NCI-H1436 treated with DMSO at 0.1 percent for 48 hours (cell line): ENCODE results near the gene DUSP28.
"Not testable (repeated sequence)": the region's sequence is repeated elsewhere in the genome, so short reads cannot be mapped to it uniquely, and the experiment has no call there.

ENCODE experiments used
- DNase-seq: peaks from one replicate; lab custom pipeline; 2025; lab: John Stamatoyannopoulos, UW

Gene DUSP28, protein sequence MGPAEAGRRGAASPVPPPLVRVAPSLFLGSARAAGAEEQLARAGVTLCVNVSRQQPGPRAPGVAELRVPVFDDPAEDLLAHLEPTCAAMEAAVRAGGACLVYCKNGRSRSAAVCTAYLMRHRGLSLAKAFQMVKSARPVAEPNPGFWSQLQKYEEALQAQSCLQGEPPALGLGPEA

DNA sequence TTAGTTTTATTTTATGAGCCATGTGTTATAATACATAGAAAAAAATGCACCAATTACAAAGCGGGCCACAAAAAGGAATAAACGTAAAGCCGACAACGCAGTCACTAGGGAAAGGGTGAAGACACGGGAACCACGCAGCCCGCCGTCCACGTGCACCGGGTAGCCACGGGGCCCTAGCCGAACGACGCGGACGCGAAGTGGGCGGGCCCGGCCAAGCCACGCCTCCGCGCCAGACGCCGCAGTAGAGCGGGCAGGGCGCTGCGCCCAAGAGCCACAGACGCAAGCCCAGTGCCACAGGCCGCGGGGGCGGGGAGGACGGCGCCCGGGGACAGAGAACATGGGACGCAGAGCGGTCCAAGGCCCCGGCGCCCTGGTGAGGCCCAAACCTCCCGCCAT is at the start of gene DUSP28:
DUSP28 (plus strand) TSS at position 274 of the 396 bp plus-strand sequence. CDS start 328 bp downstream, outside the sequence.
- DNase-seq: no peak

DNA sequence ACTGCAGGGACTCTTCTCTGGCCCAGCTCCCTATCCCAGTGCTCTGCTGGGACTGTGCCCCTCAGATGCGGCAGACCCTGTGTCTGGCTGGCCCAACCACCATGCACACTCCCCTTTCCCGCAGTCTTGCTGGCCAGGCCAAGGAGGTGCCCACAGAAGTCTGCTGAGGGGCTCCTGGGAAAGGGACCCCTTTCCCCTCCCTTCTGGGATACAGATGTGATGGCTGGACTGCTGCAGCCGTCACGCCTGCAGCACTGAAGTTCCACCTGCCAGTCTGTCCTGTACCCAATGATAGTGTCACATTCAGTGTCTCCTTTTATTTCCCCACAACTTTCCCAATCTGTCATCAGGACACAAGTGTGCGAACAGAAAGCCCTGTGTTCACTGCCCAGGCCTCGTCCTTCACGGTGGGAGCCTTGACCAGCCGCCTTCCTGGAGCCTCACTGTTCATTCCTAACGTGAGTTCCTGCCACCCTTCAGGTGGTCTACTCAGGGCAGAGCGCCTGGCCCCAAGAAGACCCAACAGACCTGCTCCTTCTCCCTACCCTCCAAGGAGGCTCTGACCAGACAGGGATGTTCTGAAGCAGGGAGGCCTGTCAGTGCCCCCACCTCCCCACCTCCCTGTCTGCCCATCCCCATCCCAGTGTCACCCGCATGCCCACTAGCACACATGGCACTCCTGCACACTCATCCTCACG is 49.5 kb upstream of the DUSP28 start:
- DNase-seq: no peak

DNA sequence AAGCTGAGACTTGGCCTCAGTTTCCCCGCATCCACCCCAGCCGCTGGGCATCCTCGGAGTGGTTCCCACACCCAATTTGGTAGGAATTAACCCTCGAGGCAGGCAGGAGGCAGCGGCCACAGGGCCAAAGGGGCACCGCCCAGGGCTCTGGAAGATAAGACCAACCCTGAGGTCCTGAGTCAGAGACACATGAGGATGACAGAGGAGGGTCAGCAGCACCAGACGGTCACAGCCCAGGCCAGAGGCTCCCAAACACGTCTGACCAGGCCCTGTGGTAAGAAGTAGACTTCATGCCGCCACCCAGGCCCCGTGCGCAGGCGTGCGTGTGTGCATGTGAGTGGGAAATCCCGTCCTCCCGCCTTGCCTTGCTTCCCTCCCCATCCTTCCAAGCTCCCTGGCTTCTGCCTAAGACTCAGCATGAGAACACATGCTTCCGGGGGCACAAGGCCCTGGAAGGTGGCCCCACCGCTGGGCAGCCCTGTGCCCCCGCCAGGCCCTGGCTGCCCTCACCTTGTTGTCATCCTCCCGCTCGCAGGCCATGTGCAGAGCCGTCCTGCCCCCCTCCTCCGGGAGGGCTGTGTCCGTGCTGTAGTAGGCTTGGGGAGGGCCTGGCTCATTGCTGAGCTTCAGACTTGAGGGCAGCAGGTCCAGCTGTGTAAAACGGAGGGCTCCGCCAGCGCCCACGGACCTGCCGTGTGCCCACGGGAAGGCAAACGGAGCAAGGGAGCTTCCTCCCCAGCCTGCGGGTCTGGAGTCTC is 48.6 kb upstream of the DUSP28 start:
- DNase-seq: no peak

DNA sequence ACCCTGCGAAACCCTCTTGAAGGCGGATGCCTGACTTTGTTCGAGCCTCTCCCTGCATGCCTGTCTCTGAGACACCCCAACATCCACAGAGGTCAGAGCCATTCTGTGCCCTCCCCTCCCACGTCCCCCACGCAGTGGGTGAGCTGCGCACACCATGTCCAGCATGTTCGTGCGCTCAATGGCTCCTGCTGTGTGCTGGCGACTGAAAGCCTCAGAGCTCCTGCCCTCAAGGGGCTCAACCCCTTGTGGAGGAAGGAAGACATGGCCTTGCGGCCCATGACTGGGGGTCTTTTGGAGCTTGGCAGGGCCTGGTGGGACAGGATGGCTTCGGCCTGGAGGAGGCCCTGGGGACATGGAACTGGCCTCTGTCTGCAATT is 48.1 kb upstream of the DUSP28 start:
- no peak for DNase-seq

DNA sequence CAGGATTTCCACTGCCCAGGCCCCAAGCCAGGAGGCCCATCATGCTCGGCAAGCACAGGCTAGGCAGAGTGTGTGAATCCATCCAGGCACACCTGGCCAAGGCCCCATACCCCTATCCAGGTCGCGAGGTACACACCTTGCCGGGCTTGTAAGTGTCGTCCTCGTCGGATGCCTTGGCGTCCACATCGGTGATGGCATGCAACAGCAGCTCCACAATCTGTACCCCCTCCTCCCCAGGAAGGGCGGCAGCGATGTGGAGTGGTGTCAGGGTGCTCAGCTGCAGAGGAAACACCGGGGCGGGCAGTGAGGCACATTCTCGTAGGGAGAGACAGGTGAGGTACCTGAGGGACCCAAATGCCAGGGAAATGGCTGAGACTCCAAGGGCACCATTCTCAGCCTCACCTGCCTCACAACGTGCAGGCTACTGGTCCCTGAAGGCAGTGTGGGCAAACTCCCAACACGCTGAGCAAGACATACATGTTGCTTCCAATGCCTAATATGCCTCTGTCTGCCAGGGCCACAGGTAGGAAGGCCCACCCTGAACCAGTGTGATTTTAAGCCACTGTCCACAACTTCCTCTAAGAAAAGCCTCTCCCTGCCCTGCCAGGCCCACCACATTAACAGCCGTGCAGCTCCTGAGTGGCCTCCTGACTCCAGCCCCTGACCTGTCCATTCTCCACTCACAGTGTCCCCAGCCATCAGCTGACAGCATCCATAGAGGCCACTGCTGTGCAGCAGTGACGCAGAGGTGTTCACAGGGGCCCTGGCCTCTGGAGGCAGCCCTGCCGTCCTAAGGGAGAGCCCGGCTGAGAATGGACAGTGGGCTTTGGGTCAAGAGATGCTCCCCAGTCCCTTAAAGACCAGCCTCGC is 47.3 kb upstream of the DUSP28 start:
- no peak for DNase-seq

DNA sequence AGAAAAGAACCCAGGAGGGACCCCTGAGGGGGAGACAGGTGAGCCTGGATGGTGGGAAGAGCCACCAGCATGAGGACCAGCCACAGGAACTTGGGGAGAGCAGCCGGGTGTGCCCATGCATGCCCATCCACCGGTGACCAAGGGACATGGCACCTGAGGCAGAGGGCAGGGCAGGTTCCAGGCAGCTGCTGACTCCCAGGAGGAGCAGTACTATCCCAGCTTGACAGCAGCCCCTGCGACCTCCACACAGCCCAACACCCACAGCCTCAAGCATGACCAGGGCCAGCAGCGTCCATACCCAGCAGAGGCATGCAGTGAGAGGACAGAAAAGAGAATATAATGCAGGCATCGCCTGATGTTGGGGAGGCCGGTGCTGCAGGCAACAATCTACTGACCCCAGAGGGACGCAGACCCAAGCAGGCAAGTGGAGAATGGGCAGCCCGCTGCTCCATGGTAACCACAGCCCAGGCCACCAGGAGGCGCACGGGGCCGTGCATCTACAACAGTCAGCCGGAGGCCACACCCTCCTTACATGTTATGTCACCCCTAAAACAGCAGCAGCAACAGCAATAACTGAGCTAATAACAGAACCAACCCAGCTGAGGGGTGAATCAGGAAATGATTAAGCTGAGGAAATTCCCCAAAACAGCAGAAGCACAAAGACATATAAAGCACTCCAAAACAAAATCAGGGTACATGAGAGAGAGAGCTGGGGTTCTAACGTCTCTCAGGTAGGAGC is 46.4 kb upstream of the DUSP28 start:
- no peak for DNase-seq

DNA sequence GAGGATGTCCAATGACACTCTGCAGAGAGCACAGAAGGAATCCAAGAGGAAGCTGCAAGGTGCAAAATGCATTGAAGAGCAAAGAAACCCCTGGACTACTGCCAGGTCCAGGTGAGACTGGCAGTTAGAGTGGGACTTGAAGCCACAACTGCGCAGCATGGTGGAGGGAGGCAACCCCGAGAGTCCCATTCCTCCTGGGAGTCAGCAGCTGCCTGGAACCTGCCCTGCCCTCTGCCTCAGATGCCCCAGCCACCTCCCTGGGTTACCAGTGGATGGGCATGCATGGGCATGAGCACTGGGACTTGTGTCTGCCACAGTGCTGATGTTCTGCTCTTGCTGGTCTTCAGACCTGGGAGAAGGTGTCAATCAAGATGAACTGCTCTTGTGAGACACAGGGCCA is 45.5 kb upstream of the DUSP28 start:
- no peak for DNase-seq

DNA sequence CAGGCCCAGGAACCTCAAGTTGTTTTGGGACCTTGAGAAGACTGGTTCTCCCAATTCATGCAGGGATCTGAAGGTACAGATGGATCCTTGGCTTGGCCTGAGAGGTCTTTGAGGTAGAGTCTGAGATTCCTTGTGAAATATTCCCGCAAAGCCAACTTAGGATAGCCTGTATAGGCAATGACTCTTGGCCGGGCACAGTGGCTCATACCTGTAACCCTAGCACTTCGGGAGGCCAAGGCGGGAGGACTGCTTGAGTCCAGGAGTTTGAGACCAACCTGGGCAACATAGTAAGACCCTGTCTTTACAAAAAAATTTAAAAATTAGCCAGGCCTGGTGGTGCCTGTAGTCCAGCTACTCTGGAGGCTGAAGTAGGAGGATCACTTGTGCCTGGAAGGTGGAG is 42.8 kb upstream of the DUSP28 start:
- DNase-seq: no peak

DNA sequence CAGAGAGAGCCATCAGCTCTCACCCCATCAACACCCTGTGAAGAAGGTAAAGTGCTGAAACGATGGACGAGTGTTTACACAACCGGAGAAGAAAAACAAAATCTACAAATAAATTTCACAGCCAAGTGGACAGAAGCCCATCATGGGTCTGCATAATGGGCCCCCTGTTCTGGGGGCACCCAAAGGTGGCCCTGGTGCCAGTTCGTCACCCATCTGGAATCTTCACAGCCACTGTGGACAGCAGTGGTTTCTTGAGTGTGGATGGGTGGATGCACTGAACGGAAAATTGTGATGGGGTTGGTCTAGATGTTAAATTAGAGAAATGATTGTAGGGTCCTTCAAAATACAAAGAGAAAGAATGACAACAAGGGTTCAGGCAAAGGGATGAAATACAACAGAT is 41.2 kb upstream of the DUSP28 start:
- no peak for DNase-seq

DNA sequence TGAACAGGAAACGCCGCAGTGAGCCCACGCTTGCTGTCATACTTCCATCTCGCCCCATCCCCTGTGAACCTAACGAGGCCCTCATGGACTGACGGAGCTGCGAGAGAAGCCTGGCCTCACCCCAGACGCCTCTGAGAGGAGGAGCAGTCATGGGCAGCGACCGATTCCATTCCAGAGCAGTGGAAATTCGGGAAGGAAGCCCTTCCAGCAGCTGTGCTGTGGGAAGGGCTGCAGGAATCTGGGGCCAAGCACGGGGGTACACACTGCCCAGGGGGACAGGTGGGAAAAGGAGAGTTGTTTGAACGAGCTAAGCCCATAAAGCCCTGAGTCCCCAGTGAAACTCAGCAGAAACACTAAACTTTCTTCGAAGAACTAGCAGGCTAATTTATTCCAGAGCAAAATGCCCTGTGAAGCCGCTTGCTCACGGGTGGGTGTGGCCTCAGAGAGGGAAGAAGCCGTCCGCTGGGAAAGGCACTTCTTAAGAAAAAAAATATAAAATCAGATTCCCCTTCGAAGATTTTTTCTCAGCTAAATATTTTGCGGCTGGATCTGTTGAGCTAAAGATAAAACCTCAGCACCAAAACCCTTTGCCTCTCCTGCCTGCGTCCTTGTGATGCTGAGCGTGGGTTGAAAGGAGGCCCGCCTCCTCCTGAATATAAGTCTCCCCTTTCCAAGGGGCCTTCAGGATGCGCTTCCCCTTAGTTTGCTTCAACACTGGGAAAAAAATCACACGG is 40.6 kb upstream of the DUSP28 start:
- no peak for DNase-seq

DNA sequence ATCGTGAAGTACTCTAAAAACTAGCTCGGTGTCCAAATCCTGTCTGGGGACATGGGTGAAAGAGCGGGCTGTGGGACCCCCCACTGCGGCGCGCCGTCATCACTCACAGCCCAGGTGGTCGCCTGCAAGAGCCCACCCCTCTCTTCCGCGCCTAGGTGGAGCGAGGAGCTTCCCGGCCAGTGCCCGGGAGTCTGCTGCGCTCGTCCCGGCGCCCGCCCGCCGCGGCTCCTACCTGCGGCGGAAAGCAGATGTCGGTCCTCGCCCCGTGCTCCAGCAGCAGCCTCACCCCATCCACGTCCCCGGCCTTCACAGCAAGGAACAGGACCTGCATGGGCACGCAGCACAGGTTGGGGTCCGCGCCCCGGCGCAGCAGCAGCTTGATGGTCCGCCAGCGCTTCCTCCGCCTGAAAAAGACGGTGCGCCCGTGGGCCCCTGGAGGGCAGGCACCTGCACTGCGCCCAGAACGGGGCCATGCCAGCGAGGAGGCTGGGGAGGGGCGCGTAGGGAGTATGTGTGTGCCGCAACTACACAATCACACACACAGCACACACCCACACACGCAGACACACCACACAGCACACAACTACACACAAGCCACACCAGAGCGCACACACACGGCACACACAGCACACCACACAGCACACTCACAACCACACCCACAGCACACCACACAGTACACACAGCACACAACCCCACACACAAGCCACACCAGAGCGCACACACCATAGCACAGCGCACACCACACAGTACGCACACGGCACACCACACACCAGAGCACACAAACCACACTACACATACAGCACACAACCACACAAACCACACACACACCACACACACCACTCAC is 39.8 kb upstream of the DUSP28 start:
- DNase-seq: no peak

DNA sequence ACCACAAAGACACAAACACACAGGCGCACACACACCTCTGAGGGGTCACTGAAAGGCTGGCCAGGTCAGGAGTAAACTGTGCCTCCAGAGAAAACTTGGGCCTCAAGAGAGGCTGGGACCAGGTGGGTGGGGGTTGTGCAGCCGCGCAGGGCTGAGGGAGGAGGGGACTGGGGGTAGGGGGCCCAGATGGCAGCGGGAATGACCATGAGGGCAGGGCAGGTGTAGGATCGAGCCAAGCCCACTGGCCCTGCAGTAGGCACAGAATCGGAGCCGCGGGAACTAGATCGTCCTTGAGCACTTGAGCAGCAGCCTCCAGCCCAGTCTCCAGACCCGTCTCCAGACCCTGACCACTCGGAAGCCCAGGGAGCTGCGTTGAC is 39.2 kb upstream of the DUSP28 start:
- no peak for DNase-seq

DNA sequence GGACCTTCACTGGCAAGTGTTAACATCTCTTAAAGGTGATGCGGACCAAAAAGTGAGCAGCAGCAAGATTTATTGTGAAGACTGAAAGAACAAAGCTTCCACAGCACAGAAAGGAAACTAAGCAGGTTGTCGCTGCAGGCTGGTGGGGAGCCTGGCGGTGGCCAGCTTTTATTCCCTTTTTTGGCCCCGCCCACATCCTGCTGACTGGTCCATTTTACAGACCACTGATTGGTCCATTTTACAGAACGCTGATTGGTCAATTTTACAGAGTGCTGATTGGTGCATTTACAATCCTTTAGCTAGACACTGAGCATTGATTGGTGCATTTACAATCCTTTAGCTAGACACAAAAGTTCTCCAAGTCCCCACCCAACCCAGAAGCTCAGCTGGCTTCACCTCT is 38.3 kb upstream of the DUSP28 start:
- not testable (repeated sequence) for DNase-seq

DNA sequence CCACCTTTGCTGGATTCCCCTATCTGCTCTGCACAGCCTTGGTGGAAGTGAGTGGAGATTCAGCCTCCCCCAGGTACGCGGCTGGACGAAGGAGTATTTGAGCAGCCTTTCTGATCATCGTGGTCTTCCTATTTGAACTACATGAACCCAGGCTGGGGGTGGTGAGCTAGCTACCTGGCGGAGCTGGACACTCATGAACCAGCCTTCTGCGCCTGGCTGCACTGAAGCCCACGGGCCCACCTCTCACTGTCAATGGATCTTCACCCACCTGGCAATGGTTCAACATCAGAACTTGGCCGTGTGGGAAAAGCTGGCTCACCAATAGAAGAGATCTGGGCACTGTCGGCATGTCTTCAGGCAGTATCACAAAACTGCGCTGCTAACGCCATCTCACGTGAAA is 37.8 kb upstream of the DUSP28 start:
- DNase-seq: no peak

DNA sequence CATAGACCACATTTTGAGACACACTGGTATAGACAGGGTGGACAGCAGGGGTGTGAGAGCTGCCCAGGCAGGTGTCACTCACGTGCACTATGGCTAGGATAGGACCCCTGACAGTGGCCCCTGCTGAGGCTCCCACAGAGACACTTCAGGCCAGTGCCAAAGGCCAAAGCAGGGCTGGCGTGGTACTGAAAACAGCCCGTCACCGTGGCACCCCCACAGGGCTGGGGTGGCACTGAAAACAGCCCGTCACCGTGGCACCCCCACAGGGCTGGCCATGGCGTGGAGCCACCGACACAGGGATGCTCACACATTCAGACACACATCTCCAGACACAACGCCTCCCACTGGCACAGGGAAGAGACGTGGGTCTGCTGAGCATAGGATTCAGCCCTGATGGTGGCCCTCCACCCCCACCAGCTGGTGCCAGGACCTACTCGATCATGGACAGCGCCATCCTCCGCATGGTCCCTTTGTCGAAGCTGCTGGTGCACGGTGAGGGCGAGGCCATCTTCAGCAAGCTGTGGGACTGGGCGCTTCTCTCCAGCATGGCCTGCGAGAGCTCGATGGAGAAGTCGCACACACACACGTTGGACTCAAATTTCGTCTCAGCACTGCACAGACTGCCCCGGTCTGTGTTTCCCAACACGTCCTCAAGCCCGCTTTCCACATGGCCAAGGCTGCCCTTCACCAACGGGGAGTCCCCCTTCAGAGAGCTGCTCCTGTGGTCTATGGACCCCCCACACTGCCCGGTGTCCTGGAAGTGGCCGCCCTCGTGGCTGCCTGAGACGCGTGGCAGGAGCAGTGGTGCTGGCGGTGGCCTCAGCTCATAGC is 36.5 kb upstream of the DUSP28 start:
- no peak for DNase-seq

DNA sequence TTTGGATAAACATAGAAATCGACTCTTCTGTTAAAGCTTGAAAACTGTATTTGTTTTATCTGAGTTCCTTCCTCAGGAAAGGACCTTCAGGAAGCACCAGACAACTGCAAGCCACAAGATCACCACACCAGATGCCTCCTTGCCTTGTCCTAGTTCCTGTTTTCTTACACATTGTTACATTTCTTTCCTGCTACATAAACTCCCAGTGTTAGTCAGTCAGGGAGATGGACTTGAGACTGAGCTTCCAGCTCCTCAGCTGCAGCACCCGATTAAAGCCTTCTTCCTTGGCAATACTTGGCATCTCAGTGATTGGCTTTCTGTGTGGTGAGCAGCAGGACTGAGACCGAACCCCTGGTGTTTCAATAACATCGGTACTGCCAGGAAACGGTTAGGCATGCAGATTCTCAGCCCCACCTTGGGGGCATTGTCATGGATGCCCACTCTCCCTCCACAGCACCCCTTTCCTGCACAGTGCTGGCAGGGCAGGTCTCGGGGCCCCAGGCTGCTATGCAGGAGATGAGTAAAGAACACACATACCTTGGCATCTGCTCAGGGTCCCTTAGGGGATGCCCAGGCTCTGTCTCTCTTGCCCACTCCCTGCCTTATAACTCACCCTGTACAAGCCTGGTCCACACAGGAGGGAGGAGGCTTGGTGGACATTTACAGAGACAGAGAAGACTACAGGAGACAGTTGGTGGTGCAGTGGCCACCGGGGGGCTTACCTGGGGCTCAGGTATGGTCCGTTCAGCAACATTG is 35.0 kb upstream of the DUSP28 start:
- no peak for DNase-seq

DNA sequence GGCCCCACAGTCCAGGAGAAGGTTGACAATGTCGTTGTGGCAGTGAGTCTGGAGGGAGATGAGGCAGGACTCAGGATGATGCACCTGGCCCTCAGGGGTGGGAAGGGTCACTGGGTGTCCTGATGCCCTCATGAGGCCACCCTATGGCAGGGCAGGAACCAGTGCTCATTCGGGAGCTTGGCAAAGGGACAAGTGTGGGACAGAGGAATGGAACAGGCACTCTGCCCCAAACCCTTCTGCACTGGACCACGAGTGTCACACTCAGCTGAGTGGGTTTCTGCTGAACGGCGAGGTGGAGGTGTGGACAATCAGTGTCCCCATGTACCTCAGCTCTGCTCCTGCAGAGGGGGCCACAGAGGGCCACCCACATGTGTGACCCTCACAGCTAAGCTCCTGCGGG is 34.4 kb upstream of the DUSP28 start:
- DNase-seq: no peak

DNA sequence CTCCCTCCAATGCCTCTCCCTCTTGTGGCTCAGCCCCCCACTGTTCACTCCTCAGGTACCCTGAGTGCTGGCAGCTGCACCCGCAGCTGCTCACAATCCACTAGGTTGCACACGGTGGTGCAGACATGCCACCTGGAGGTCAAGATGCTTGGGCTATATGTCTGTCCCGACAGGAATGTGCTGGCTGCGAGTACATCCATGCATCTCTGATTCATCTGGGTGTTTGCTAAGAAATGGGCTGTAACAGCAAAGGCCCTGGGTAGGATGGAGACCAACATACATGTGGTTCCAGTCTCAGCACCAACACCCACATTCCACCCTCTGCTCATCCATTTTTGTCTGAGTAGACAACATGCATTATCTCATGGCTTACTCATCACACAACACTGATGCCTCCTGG is 33.6 kb upstream of the DUSP28 start:
- no peak for DNase-seq
